HepG2 (cell line): ENCODE results near the gene SGMS1.

Source experiments
- CC2D1A ChIP-seq: sonication (generic); formaldehyde crosslinking; IDR thresholded peaks from 2 replicates; pipeline ENCODE4 v1.8.1; 2023; ENCODE audit warnings: mild to moderate bottlenecking, missing genetic modification reagents
- CEBPZ ChIP-seq: IDR thresholded peaks from 2 replicates; pipeline ENCODE4 v1.6.1; 2012; ENCODE audit warnings: low read length, improper control_type of control experiment
- CREBL2 ChIP-seq: sonication (generic); formaldehyde crosslinking; IDR thresholded peaks from 2 replicates; pipeline ENCODE4 v1.8.1; 2023; ENCODE audit warnings: missing genetic modification reagents, mild to moderate bottlenecking, borderline replicate concordance
- CTCF ChIP-seq: sonication (generic); formaldehyde crosslinking; IDR thresholded peaks from 2 replicates; pipeline ENCODE4 v1.5.0; 2020; ENCODE audit warnings: mild to moderate bottlenecking, missing genetic modification reagents, moderate library complexity
- NR2C2 ChIP-seq: sonication (generic); formaldehyde crosslinking; IDR thresholded peaks from 2 replicates; pipeline ENCODE4 v1.4.0; 2020; ENCODE audit warnings: missing genetic modification reagents, mild to moderate bottlenecking, moderate library complexity, borderline replicate concordance
- PHF20 ChIP-seq: sonication (generic); formaldehyde crosslinking; IDR thresholded peaks from 2 replicates; pipeline ENCODE4 v1.5.0; 2020; ENCODE audit warnings: mild to moderate bottlenecking, missing genetic modification reagents
- SP1 ChIP-seq, 2 experiments: fragments of 450-650 bp in 1 of 2; sonication (generic) in 1 of 2; formaldehyde crosslinking in 1 of 2; IDR thresholded peaks; 2 replicates each; pipeline versions ENCODE4 v1.4.0 to v1.6.1; 2016 to 2020; ENCODE audit warnings: missing genetic modification reagents in 1 of 2
- TAF1 ChIP-seq: sonication (generic); formaldehyde crosslinking; IDR thresholded peaks from 2 replicates; pipeline ENCODE4 v1.4.0; 2020; ENCODE audit warnings: missing genetic modification reagents

GRCh38 chr10:50362547-50363125 lies 261.1 kb downstream of the SGMS1 start:
- TF ChIP-seq CTCF: no peak
- no peak for TF ChIP-seq CREBL2 (CRISPR knock-in tag)
- no peak for TF ChIP-seq CEBPZ
- TF ChIP-seq CC2D1A: no peak
- no peak for TF ChIP-seq NR2C2
- TF ChIP-seq SP1 (IDR thresholded peaks at IDR 0.05): no peak
- no peak for TF ChIP-seq SP1 (CRISPR knock-in tag; IDR thresholded peaks at IDR 0.05)
- TF ChIP-seq PHF20 (CRISPR knock-in tag): no peak
- no peak for TF ChIP-seq TAF1
